CD4-positive, alpha-beta T cell (primary cell): ENCODE data around the gene FBLL1. TPM values are rescaled to one million over a fixed set of nuclear protein-coding genes. Genes with fewer than 3 reads are reported as not detected.

Experiments
- ATAC-seq: fragments of 200-7000 bp; cut with Tn5 transposase; one replicate; pipeline ENCODE4 v1.10.0; 2022; ENCODE audit warnings: mild to moderate bottlenecking; ENCODE audit not compliant: poor library complexity
- CTCF ChIA-PET: fragments of 350-600 bp; sonication (Branson Sonifier 250); formaldehyde crosslinking; loops from one replicate; lab custom pipeline; 2021; ENCODE audit warnings: antibody characterized with exemption, inconsistent platforms; lab: Charles Lee
- POLR2A ChIA-PET: fragments of 350-600 bp; sonication (Branson Sonifier 250); formaldehyde crosslinking; loops from one replicate; lab custom pipeline; 2021; ENCODE audit warnings: antibody characterized with exemption, inconsistent platforms; lab: Charles Lee
- DNase-seq, 14 experiments: peaks; one replicate each; pipeline ENCODE4 v3.0.0-alpha.2; 2013 to 2020; ENCODE audit warnings: mixed read lengths in 2 of 14
- H3K27ac ChIP-seq, 2 donors: one replicate each; pipeline versions ENCODE4 v1.5.1 to v1.7.0; 2013; ENCODE audit warnings: low read length in 2 of 2, low read depth in 1 of 2, mild to moderate bottlenecking in 1 of 2
- H3K27me3 ChIP-seq, 2 experiments: 1 replicate in 1 of 2; 2 replicates in 1 of 2; pipeline versions ENCODE4 v1.6.1 to v1.7.0; 2013; ENCODE audit warnings: low read length in 2 of 2, control low read depth in 1 of 2, mild to moderate bottlenecking in 1 of 2, moderate library complexity in 1 of 2; ENCODE audit not compliant: insufficient read depth in 2 of 2, control insufficient read depth in 1 of 2
- H3K36me3 ChIP-seq: one replicate; pipeline ENCODE4 v1.6.1; 2013; ENCODE audit warnings: low read length, control low read depth; ENCODE audit not compliant: insufficient read depth
- H3K4me1 ChIP-seq: one replicate; pipeline ENCODE4 v1.6.1; 2013; ENCODE audit warnings: low read length, control low read depth; ENCODE audit not compliant: insufficient read depth
- H3K4me3 ChIP-seq: one replicate; pipeline ENCODE4 v1.5.1; 2013; ENCODE audit warnings: mild to moderate bottlenecking, low read length, moderate library complexity
- H3K9me3 ChIP-seq, 2 experiments: 1 replicate in 1 of 2; 2 replicates in 1 of 2; pipeline versions ENCODE4 v1.6.1 to v1.7.0; 2013; ENCODE audit warnings: low read length in 2 of 2, mild to moderate bottlenecking in 2 of 2, control low read depth in 1 of 2, moderate library complexity in 1 of 2; ENCODE audit not compliant: control insufficient read depth in 1 of 2, insufficient read depth in 1 of 2
- H3K27ac Mint-ChIP-seq: one replicate; pipeline ENCODE4 v1.8.0; 2020; ENCODE audit warnings: mixed read lengths
- H3K27me3 Mint-ChIP-seq: one replicate; pipeline ENCODE4 v1.8.0; 2021; ENCODE audit warnings: mixed read lengths
- H3K36me3 Mint-ChIP-seq: one replicate; pipeline ENCODE4 v1.8.0; 2021; ENCODE audit warnings: low read depth, mixed read lengths
- H3K4me1 Mint-ChIP-seq: one replicate; pipeline ENCODE4 v1.8.0; 2021; ENCODE audit warnings: low read depth, mixed read lengths
- H3K4me3 Mint-ChIP-seq: one replicate; pipeline ENCODE4 v1.8.0; 2020; ENCODE audit warnings: mild to moderate bottlenecking, mixed read lengths
- H3K9me3 Mint-ChIP-seq: one replicate; pipeline ENCODE4 v1.8.0; 2020; ENCODE audit warnings: mixed read lengths
- CTCF ChIP-seq: fragments of 200-600 bp; IDR thresholded peaks from one replicate; pipeline ENCODE4 v1.8.0; 2022; ENCODE audit warnings: antibody characterized with exemption, mild to moderate bottlenecking
- intact Hi-C, 2 experiments: fragments of 100-400 bp; cut with DNase I in 1 of 2; cut with micrococcal nuclease in 1 of 2; formaldehyde crosslinking; loops; one replicate each; pipeline versions ENCODE4 v1.15.1 to v1.9.0; 2023 to 2025; cut with DNase I, micrococcal nuclease
- microRNA-seq: library from miRNA; unstranded; fragments of <30 nt; microRNA quantifications from one replicate; pipeline ENCODE4 v1.2.0, GENCODE V29; 2021; ENCODE audit warnings: borderline microRNAs expressed, borderline replicate concordance
- total RNA-seq, 174 experiments: library from RNA in 2 of 174; stranded (reverse) in 2 of 174; gene quantifications; one replicate each; pipeline ENCODE4 v1.2.3 and lab custom pipeline; 2021 to 2026

Gene FBLL1
- total RNA-seq, 2 experiments from 2014 or later = not detected

- Histone ChIP-seq H3K36me3 (no peaks in the 10 kb centered on the region), H3K9me3 (no peaks in the 10 kb centered on the region), H3K27me3 (no peaks in the 10 kb centered on the region), H3K4me3 (peak overlapping the region; percentile 92), H3K27ac (peak overlapping the region; percentile 77 to 86), H3K4me1 (peaks cover 28% of the 10 kb centered on the region)
- peak overlapping the region; percentile 92 for H3K4me3 Mint-ChIP-seq
- CTCF ChIA-PET = interaction anchor here (1.2 kb wide), 1 partner anchor 94 kb away, joined by 5 read pairs; the partner anchor contains the start of gene RARS1
- peak; percentile 96 for ATAC-seq
- intact Hi-C loops = loop anchor here (1.0 to 10.0 kb wide), 5 partner anchors 93 to 1058 kb away; partner anchors contain the start of genes RARS1 (in 2 of the 2), SPDL1 (in 2 of the 2) and DOCK2 (in 1 of the 2)
- peaks cover 5% of the 10 kb centered on the region for H3K27me3 Mint-ChIP-seq
- DNase-seq = peak; percentile 90 to 99 (median 95)
- H3K36me3 Mint-ChIP-seq = peaks cover 24% of the 10 kb centered on the region
- no peak for TF ChIP-seq CTCF
- H3K27ac Mint-ChIP-seq = peak overlapping the region; percentile 89
- POLR2A ChIA-PET = interaction anchor here (0.5 to 2.6 kb wide), 8 partner anchors 8 to 1058 kb away, joined by 3 to 13 read pairs (median 6); partner anchors contain the start of gene SPDL1
- peaks cover 44% of the 10 kb centered on the region for H3K4me1 Mint-ChIP-seq
- no peaks in the 10 kb centered on the region for H3K9me3 Mint-ChIP-seq
These were observed 50.6 kb downstream of the FBLL1 start for GRCh38 chr5:168579488-168580226.

DNA sequence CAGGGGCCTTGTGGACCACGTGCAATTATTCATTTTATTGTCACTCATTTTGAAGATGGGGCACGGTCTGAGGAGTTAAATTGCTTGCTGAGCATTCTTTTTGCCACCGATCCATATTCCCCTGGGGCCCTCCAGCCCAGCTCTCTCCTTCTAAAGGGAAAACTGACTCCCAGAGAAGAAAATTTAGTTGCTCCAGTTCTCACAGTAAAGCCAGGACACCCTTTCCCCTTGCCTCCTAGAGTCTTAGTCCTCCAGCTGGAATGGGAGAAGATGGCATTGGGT lies 51.1 kb downstream of the FBLL1 start:
- H3K4me3 ChIP-seq = peak overlapping the region; percentile 92
- no peak for TF ChIP-seq CTCF
- POLR2A ChIA-PET = interaction anchor here (0.8 to 2.6 kb wide), 6 partner anchors 12 to 1058 kb away, joined by 4 to 13 read pairs (median 6); partner anchors contain the start of gene SPDL1
- H3K36me3 Mint-ChIP-seq = peaks cover 20% of the 10 kb centered on the region
- peaks cover 41% of the 10 kb centered on the region for H3K4me1 Mint-ChIP-seq
- H3K27ac Mint-ChIP-seq = peak overlapping the region; percentile 89
- CTCF ChIA-PET = interaction anchor here (1.2 kb wide), 1 partner anchor 94 kb away, joined by 5 read pairs; the partner anchor contains the start of gene RARS1
- peaks cover 0 to 2% of the 10 kb centered on the region in 2 experiments for H3K27me3 ChIP-seq
- ATAC-seq (no peak), DNase-seq (no peak)
- no peaks in the 10 kb centered on the region for H3K9me3 Mint-ChIP-seq
- peaks cover 28% of the 10 kb centered on the region for H3K4me1 ChIP-seq
- H3K27ac ChIP-seq = peak overlapping the region; percentile 77 to 86
- H3K36me3 ChIP-seq = no peaks in the 10 kb centered on the region
- intact Hi-C loops = loop anchor here in 1 of 2 experiments (5.0 kb wide), 2 partner anchors 1002 to 1057 kb away; partner anchors contain the start of genes DOCK2 and SPDL1
- H3K4me3 Mint-ChIP-seq = peak overlapping the region; percentile 92
- H3K27me3 Mint-ChIP-seq = peaks cover 5% of the 10 kb centered on the region
- no peaks in the 10 kb centered on the region for H3K9me3 ChIP-seq

Small RNA genes lying within 50 kb of the gene (microRNA-seq; reads per million reads assigned to microRNA genes)
- not detected for gene MIR103A1
- gene MIR103B1 = not detected

Other genes starting within 250 kb of the FBLL1 start
- 1 to 10 TPM; 1.0 to 1.3 TPM for gene WWC1, start 237.7 kb upstream of the FBLL1 start, total RNA-seq
- gene RARS1, start 42.8 kb upstream of the FBLL1 start, total RNA-seq = 10 to 100 TPM; 67.0 to 67.7 TPM
- 10 to 100 TPM; 34.2 to 34.7 TPM for gene PANK3, start 50.1 kb downstream of the FBLL1 start, total RNA-seq